HG03378 (cell line): ENCODE data around the gene NOTUM.

Source experiments
- ATAC-seq: cut with Tn5 transposase; IDR thresholded peaks from one replicate; pipeline ENCODE4 v1.9.1; 2021; ENCODE audit warnings: mild to moderate bottlenecking, moderate library complexity; ENCODE audit not compliant: unreplicated experiment

Gene NOTUM

DNA sequence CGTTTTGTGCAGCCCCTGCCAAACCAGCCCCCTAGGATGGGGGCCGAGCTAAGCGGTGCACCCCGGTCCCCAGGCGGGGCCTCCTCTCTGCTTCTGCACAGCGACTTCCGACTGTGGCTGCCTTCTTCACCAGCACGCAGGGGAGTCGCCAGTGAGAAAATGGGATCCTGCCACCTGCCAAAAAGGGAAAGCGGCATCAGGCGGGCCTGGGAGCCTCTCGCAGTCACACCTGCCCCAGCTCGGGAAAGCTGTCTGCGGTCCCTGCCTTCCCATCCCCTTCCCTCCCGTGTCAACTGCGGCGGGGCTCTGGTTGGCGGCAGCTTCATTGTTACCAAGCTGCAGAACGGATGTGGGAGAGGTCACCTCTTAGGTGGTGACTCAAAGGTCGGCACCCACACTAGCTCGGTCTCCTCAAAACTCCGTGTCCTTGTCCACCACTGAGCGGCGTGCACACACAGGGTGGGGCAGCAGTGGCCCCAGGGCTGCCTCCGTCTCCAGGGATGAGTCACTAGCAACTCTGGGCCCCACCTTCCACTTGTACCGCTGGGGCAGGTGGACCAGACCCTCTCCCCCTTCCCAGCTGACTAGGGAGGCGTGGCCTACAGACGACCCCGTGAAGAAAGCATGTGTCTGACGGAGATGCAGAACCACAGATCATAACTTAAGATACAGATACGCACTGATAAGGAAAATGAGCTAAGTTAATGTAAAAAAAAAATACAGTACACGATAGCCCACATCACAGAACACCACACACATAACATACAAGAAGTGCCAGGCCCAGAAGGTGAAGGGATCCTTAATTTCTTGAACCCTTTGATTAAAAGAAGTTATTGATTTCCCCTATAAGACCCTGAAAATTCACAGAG is 48.3 kb downstream of the NOTUM start:
- no peak for ATAC-seq

GRCh38 chr17:81911969-81912368 is 49.0 kb downstream of the NOTUM start:
- no peak for ATAC-seq

- no peak for ATAC-seq
Observed at GRCh38 chr17:81911277-81911961, 49.6 kb downstream of the NOTUM start, which contains the start of gene PCYT2. Gene PCYT2, minus strand, starts transcription at chr17:81911399. Its CDS starts 44 bp downstream, at chr17:81911355.

DNA sequence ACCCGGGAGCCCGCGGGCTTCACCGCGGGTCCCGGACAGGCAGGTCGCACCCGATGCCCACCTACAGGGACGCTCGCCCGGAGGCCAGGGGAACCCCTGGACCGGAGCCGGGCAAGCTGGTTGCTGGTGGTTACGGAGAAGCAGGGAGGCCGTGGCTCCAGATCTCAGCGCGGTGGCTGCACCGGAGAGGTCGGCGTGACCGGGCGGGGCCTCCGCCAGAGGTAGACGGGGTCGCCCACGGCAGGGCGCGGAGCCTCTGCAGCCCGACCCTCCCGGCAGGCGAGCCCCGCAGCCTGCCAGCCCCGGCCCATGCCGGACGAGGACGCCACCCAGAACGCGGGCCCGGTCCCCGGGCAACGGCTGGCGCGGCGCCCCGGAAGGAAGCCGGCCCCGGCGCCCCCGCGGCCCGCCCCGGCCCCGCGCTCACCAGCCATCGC is 50.1 kb downstream of the NOTUM start:
- ATAC-seq = no peak

- ATAC-seq = no peak
Observed at GRCh38 chr17:81909966-81910839, 50.8 kb downstream of the NOTUM start.

DNA sequence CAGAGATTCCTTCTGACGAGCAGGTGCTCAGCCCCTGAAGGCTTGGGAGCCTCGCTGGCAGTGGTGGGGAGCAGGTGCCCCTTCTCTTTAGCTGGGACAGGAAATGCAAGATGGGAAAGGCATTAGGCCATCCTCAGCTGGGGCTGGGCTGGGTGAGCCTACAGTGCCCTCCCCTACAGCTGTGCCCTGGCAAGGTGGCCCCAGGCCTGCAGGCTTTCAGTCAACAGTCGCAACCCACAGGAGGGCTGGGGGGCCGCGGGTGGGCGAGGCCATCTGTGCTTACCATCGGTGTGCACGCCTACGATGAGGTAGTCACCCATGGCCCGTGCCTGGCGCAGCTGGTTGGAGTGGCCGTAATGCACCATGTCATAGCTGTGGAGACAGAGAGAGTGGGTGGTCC is 51.8 kb downstream of the NOTUM start:
- no peak for ATAC-seq

DNA sequence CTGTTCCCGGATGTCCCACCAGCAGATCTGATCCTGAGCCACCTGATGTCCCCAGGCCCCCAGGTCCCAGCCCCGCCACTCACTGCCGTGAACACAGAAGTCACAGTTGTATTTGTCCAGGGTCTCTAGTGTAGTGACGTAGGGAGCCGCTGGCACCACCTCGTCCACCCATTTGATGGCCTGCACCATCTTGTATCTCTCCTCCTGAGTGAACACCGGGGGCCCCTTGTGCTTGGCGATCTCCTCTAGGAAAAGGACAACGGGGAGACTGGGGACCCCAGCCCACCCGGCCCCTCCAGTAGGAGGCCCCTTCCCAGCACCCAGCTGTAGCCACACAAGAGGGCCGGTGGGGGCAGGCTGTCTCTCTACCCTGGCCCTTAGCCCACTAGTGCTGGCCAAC is 52.2 kb downstream of the NOTUM start:
- ATAC-seq = no peak

- no peak for ATAC-seq
Observed at GRCh38 chr17:81907219-81908145, 53.5 kb downstream of the NOTUM start.

DNA sequence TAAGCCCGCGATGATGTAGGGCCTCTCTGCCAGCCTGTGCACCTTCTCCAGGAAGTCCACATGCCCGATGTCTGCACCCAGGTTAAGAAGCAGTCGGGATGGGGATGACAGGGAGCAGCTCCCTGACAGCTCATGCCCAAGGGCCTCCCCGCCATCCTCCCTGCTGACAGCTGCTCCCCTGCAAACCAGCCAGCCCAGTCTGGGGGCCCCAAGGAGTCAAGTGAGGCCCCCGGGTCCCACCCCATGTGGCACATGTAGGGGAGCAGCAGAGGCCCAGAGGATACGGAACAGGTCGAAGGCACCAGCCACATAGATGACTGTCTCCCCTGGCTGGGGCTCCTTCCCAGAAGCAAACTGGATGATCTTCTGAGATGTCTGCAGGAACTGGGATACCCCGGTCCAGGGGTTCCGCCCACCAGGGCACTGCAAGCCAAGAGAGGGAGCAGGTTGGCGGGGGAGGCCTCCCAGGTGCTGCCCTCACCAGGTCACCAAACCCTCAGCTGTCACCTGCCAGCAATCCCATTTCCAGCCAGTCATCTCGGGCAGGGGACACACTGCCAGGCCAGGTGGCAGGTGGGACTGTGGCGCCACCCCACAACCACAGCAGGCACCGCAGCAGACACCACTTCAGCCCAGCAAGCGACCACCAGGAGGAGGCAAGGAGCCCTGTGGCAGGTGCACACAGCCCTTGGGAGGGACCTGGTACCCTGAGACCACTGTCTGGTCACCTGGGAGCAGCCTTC is 54.3 kb downstream of the NOTUM start:
- no peak for ATAC-seq

DNA sequence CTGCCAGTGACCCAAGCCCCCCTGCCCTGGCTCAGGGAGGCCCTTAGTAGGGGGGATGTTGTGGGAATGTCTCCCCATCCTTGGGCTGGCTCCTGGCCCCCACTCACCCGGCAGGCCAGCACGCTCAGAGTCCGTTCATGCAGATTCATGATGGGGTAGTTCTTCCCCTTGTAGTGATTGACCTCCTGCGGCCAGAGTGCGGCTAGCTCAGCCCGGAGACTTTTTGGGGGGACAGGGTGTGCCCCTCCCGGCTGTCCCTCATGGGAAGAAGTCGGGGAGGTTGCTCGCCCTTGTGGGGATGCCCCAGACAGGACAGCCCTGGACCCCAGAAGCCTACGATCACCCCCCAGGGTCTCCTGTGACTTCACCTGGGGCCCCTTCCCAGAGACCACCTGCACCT is 55.0 kb downstream of the NOTUM start:
- no peak for ATAC-seq

DNA sequence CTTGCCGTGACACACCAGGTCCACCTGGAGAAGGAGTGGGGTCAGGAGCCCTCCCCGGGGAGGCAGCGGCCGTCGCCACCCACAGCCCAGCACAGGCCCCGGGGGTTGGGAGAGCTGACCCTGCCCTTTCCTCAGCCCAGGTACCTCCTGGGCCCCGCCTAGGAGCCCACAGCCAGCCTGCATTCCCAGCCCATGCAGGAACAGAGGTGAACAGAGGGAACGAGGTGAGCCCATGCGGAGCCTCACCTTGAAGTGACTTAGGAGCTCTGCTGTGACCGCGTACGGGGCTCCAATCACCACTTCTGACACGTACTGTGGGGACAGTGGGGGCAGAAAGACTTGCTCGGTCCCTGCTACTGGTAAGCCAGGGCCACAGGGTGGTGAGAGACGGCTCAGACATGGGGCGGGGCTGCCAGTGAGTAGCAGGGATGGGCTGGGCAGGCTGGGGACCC is 55.5 kb downstream of the NOTUM start:
- ATAC-seq = no peak

- no peak for ATAC-seq
Observed at GRCh38 chr17:81904600-81905423, 56.2 kb downstream of the NOTUM start.

GRCh38 chr17:81903896-81904599 is 56.9 kb downstream of the NOTUM start:
- no peak for ATAC-seq

DNA sequence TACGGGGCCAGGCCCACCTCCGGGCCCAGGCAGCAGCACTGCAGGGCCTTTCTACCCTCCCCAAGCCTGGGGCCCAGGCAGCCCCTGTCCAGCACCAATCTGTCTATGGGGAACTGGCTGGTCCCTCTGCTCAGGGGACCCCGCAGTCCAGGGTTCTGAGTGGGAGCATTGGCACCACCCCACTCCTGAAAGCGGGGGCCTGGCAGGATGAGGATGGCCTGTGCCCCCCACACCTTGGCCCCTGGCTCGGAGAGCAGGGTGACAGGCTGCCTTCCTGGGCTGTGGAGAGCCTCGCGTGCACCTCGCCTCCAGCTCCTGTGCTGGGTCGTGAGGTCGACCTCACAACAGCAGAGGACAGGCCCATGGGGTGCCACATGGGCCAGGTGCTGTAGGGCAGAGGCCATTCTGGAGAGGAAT is 57.6 kb downstream of the NOTUM start:
- ATAC-seq = no peak

GRCh38 chr17:81902653-81903414 is 58.2 kb downstream of the NOTUM start:
- ATAC-seq = no peak
